ENCODE data around the gene MYO1D.

DNA sequence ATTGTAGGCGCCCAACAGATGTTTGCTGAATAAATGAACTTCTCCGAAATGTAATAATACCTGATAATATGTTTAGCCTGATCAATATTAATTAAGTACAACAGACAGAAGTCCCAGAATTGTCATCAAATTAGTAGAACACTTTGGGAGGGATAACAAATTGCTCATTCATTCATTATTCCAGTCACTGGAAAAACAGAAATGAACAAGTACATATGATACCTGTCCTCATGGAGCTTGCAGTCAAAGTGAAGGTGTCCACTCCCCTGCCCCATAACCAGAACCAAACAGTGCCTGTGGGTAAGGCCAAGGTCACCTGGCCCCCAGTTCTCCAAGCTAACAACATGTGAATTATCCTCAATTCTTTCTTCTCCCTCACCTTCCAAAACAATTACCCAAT, 42.8 kb downstream of the MYO1D start:
- TF ChIP-seq CTCF (IDR thresholded peaks at IDR 0.05) (no peak), POLR2AphosphoS5 (IDR thresholded peaks at IDR 0.05) (no peak), POLR2A (IDR thresholded peaks at IDR 0.05) (no peak)

Data from suprapubic skin (tissue), 4 donors.